GM19035 (cell line): ENCODE data around the gene GCN1.

Experiments used
- ATAC-seq: cut with Tn5 transposase; IDR thresholded peaks from one replicate; pipeline ENCODE4 v1.9.1; 2021; ENCODE audit not compliant: unreplicated experiment

The GCN1 gene

DNA sequence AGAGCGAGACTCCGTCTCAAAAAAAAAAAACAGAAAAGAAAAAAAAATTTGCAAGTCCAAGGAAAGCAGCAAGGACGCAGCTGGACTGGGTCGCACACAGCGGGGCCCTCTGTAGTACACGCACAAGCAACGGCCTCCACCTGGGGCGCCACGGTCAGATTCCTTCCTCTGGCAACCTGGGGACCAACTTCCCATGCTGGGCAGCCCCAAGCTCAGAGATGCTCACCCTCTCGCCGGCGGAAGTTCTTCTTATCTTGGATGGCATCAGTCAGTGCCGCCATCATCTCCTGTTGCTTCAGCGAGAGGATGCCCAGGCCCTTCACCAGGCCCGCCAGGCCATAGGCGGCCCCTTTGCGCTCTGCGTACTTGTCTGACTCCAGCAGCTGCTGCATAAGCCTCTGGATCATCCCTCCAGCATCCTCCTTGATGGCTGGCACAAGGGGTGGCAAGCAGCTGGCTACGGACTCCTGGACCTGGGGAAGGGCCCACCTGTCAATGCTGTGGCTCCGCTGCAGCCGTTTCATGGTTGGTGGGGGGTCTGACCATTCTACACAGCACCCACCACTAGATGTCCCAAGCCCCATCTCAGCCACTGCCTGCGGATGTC is 43.5 kb downstream of the GCN1 start:
- ATAC-seq, result no peak

GRCh38 chr12:120148011-120148410 is 46.5 kb downstream of the GCN1 start:
- ATAC-seq, result no peak

GRCh38 chr12:120145164-120145563 is 49.4 kb downstream of the GCN1 start:
- ATAC-seq, result no peak

DNA sequence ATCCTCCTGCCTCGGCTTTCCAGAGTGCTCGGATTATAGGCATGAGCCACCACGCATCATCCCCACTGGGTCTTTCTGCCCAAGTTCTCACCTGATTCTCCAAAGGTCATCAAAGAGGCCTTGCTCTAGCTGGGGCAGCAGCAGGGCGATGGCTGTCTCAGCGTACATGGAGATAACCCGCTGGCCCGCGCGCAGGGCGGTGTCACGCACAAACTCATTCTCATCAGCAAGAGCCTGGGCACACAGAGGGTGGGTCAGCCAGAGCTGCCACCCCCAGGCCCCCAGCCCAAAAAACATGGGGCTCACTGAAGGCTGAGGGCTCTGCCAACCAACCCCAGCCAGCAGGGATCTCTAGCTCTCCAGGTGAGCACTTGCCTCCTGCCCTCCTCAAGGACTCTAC is 50.3 kb downstream of the GCN1 start:
- no peak for ATAC-seq

DNA sequence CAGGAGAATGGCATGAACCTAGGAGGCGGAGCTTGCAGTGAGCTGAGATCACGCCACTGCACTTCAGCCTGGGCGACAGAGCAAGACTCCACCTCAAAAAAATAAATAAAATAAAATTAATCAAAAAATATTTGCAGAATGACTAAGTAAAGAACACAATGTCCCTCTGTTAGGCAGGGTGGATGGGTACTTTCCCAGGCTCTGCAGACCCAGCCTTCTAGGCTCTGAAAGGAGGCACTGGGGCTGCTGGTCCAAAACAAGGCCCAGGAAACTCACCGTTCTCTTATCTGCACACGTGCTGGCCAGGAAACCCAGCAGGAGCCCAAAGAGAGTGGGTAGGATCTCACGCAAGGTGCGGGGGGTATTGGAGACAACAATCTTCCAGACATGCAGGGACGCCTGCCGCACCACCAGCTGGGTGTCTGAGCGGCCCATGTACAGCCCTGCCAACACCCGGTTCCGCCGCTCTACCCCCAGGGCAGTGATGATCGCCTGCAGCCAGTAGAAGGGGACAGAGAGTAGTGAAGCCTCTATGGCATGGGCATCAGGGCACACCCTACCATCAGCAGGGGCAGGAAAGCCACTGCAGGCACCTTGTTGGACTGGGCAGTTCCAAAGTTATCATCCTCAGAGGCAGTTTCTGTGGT is 52.2 kb downstream of the GCN1 start:
- ATAC-seq, result no peak

DNA sequence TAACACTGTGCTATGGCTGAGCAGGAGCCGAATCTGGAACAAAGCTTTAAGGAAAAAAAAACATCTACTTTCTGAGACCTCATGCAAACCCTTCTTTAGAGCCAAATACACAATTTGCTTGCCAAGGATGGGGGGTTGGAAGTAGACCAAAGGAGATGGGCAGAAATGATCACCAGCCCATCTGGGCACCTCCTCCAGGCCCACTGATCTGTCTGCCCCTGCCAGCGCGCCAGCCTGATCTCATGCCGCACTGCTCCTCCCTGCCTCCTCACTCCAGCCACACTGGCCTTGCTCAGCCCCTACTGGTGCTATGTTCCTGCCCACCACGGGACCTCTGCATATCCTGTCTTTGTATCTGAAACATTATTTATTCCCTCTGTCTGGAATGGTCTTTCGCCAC is 53.2 kb downstream of the GCN1 start:
- no peak for ATAC-seq

GRCh38 chr12:120140603-120141002 is 53.9 kb downstream of the GCN1 start:
- no peak for ATAC-seq

GRCh38 chr12:120139958-120140357 is 54.6 kb downstream of the GCN1 start:
- no peak for ATAC-seq

DNA sequence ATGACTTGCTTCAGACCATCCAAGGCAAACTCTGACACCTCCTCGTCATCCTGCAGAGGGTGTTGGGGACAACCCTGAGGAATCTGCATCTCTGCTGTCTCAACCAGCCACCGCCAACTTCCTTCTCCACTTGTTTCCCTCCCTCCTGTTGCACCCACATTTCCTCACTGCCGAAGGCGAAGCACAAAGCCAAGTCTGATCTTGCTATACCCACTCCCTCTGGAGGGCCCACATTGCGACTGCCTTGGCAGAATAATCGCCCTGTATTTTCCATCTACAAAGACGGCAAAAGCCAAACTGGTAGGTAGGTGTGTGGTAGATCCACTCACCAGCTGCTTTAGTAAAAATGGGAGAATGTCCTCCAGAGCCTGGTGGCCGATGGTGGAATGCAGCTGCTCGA is 56.1 kb downstream of the GCN1 start:
- no peak for ATAC-seq

GRCh38 chr12:120137833-120138232 is 56.7 kb downstream of the GCN1 start:
- ATAC-seq, result no peak

GRCh38 chr12:120136093-120136770 is 58.3 kb downstream of the GCN1 start:
- no peak for ATAC-seq

- no peak for ATAC-seq
These were observed 60.1 kb downstream of the GCN1 start for GRCh38 chr12:120134307-120134980.

DNA sequence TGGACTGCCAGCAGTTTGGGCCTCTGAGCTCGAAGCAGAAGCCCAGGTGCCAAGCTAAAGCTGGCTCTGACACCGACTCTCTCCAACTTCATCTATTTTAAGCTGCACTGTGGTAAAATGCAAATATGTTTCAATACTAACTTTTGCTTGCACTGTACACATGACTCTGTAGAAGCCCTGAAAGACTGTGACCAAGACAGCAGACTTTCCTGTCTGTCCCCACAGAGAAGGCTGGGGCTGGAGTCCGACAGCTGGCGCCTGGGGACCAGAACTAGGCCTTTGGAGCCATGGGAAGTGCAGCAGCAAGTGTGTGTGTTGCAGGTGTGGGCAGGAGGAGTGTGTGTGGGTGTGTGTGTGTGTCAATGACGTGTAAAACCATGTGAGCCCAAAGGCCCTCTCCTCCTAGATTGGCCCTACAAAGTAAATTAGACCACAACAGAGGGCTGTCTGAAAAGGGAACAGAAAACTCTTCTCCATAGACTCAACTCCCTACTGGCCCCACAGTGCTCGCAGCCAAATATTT is 61.6 kb downstream of the GCN1 start:
- ATAC-seq, result peak; percentile 96

DNA sequence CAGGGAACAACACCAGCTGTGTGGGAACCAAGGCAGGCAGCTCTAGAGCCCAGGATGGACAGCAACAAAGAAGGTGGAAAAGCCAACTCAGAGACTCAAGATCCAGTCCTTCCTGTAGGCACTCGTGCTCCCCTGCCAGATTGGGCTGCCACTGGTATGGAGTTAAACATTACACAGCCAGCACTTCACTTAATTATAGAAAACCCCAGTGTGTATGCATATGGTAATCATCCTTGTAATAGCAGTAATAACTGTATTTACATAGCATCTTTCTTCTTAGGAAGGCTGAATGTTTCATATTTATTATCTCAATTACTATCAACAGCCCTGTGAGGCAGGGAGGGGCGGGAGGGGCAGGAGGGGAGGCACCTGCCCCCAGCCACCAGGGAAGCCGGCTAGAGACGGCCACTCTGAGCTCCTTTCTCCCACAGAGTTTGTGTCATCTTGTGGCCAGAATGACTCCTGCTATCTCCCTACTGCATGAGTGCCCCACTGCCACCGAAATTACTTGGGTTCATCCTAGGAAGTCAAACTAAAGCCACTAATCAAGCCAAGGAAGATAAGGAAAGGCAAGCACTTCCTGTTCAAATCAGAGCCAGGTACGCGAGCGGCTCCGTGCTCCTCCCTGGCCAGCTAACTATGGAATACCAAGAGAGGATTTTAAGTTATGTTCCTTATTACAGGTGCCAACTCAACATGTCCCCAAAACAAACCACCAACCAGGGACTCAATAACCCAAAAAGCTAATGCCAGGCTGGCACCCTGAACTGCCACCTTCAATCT is 62.3 kb downstream of the GCN1 start:
- ATAC-seq, result no peak

DNA sequence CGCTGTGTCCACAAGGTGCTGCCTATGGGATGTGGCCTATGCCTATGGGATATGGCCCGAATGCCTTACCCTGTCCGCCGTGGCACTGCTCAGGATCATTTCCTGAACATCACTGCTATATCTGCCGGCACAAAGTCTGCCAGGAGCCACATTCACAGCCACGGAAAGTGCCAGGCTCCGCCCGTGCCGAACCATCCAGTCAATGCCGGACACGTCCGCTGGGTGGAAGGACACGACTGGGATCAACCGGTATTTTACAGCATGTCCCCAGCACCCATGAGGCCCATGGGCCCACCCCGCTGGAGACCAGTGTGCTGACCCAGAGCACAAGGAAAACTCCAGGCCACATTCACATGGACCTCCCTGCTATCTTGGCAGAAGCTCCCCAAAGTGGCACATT is 63.4 kb downstream of the GCN1 start:
- ATAC-seq, result no peak

DNA sequence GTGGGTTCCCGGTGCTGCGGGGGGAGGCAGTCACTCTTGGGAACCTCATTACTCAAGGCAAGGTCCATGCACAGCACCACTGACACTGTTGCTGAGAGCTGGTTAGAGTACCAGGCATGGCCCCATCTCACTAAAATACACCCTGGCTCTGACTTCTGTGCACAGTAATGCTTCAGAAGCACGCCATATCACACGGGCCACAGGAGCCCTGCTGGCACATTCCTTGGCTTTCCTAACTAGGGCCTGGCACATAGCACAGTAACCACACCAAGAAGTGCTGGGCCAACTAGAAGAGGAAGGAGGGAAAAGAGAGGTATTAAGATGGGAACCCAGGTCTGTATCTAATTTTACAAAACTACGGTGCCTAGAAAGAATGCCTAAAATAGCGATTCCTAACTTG is 64.5 kb downstream of the GCN1 start:
- ATAC-seq, result no peak

DNA sequence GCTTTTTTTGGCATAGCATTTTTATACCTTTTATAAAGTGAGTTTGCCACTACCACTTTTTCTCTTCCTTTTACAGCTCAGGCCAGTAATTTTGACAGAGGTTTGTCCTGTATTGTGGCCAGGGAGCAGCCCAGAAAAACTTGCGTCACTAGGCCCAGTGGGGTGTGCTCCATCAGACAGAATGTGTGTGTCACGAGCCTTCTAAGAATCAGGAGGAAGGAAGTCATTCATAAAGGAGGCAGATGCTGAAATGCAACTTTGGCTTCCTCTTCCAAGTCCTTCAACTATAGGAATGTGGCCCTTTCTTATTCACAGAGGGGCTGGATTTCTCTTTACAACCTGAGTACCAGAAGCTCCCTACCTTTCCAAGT is 67.9 kb downstream of the GCN1 start:
- no peak for ATAC-seq

- ATAC-seq, result no peak
These were observed 68.5 kb downstream of the GCN1 start for GRCh38 chr12:120125792-120126634.

DNA sequence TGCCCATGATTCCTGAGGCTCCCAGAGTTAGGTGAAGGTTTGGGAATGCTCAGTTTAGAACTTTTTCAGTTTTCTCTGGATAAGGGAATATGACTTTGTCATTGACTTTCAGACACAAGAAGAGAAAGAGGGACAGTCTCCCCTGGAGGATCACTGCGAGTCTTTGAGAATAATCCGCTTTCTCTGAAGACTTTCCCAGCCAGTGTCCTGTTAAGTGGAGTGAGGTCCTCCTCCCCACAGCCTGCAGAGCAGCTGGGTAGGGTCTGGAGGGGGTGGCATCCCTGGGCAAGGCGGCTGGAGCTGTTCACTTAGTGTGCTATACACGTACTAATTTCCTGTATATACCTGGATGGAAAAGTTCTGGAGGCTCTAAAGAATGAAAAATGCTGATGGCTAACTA is 69.5 kb downstream of the GCN1 start:
- ATAC-seq, result no peak

DNA sequence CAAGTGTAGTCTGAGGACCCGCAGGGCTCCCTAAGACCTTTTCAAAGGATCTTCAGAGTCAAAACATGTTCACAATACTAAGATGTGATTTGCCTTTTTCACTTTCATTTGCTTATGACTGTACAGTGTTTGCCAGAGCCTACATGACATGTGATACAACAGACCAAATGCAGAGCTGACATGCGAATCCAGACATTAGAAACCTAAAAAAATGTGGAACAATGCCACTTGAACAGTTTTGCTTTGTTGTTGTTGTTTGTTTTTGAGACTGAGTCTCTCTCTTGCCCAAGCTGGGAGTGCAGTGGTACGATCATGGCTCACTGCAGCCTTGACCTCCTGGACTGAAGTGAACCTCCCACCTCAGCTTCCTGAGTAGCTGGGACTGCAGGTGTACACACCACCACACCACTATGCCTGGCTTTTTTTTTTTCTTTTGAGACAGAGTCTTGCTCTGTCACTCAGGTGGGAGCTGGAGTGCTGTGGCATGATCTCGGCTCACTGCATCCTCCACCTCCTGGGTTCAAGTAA is 72.7 kb downstream of the GCN1 start:
- ATAC-seq, result peak; percentile 41
